NB4 (cell line): ENCODE data around the gene GRID2.

Experiments used
- DNase-seq: peaks from one replicate; pipeline ENCODE4 v3.0.0; 2010; ENCODE audit warnings: low read depth
- H3K4me3 ChIP-seq: one replicate; pipeline ENCODE4 v1.5.1; 2011; ENCODE audit warnings: mild to moderate bottlenecking, low read depth, low read length, moderate library complexity
- MYC ChIP-seq: IDR thresholded peaks from 2 replicates; pipeline ENCODE4 v1.6.1; 2011; ENCODE audit warnings: low read depth, low read length
- POLR2A ChIP-seq: IDR thresholded peaks from 2 replicates; pipeline ENCODE4 v1.6.1; 2011; ENCODE audit warnings: mild to moderate bottlenecking; ENCODE audit not compliant: insufficient read length; ENCODE audit errors: extremely low read depth
- TF ChIP-seq, protein P1 (sequence below): IDR thresholded peaks from one replicate; pipeline ENCODE4 v1.5.1; 2012; ENCODE audit warnings: low read depth, low read length
- TF ChIP-seq, protein P2 (sequence below): IDR thresholded peaks from 2 replicates; pipeline ENCODE4 v1.6.1; 2011; ENCODE audit warnings: low read depth, low read length

The GRID2 gene

DNA sequence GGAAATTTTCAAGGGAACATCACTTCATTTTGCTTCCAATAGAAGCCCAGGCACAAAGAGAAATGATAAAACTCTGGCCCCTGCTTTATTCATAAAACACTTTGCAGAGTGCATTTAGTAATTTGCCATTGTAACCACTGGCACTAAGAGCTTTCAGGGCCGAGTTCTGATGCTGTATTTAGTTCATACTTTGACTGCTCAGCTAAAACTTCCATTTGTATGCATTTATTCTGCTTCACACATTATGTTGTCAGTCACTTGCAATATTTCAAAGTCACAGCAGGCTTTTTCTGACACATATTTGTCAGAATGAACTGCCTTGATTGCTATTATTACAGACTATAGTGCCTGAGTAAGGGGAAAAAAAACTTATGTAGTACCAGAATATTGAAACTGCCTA is 1350.4 kb downstream of the GRID2 start:
- H3K4me3 ChIP-seq = no peak overlapping the region
- TF ChIP-seq, protein P1, sequence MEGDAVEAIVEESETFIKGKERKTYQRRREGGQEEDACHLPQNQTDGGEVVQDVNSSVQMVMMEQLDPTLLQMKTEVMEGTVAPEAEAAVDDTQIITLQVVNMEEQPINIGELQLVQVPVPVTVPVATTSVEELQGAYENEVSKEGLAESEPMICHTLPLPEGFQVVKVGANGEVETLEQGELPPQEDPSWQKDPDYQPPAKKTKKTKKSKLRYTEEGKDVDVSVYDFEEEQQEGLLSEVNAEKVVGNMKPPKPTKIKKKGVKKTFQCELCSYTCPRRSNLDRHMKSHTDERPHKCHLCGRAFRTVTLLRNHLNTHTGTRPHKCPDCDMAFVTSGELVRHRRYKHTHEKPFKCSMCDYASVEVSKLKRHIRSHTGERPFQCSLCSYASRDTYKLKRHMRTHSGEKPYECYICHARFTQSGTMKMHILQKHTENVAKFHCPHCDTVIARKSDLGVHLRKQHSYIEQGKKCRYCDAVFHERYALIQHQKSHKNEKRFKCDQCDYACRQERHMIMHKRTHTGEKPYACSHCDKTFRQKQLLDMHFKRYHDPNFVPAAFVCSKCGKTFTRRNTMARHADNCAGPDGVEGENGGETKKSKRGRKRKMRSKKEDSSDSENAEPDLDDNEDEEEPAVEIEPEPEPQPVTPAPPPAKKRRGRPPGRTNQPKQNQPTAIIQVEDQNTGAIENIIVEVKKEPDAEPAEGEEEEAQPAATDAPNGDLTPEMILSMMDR = no peak
- TF ChIP-seq MYC (no peak), POLR2A (no peak)
- TF ChIP-seq, protein P2, sequence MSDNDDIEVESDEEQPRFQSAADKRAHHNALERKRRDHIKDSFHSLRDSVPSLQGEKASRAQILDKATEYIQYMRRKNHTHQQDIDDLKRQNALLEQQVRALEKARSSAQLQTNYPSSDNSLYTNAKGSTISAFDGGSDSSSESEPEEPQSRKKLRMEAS = no peak
- DNase-seq = no peak

DNA sequence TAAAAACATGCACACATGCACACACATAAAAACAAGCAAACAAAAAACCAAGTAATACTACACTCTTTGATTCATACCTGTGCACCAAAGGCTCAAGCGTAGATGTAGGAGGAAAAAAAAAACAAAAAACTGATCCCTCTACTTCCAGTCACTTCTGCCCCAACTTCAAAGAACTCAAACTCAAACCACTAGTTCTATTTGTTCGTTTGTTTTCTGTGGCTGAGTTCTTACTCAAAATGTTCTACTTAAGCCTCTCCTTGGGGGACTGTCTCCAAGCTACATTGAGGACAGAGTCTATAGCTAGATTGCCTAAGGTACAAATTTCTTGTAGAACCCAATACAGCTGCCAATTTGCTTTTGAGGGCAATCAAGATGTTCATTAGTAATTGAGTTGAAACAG is 1353.8 kb downstream of the GRID2 start:
- TF ChIP-seq MYC = no peak
- TF ChIP-seq, protein P2 = no peak
- TF ChIP-seq, protein P1 = no peak
- no peak for TF ChIP-seq POLR2A
- H3K4me3 ChIP-seq = no peak overlapping the region
- DNase-seq = no peak

DNA sequence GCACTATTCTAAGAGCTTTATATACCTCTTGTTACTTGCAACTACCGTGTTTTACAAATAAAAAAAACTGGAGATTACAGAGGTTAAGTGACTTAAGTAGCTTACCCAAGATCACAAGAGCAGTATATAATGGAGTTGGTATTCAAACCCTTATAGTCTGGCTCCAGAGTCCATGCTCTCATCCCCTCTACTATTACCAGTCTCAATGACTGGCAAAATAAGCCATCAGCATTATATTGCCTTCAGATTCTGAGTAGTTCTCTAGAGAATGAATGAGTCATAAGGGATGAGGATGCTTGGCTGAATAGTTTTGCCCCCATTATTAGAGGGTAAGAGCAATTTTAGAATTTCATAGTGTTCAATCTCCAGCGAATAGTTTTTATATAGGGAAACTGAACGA is 1354.7 kb downstream of the GRID2 start:
- TF ChIP-seq MYC (no peak), POLR2A (no peak)
- TF ChIP-seq, protein P2 = no peak
- TF ChIP-seq, protein P1 = no peak

DNA sequence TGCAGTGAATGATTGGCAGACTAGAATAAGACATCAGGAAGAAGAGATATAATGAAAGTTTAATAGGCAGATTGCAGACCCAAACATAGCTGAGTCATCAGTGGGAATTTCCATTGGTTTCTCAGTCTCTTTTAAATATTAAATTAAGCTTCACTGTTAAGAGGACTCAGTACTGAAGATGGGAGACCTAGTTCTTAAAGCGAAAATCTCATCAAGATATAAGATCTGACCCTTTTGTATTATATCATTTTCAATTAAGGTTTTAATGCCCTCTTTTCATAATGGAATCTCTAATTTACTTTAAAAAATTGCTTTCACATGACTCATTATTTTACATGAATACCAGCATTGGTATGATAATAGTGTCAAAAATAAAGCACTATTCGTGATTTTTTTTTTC is 1355.9 kb downstream of the GRID2 start:
- DNase-seq = no peak
- no peak overlapping the region for H3K4me3 ChIP-seq
- TF ChIP-seq MYC = no peak
- TF ChIP-seq, protein P2 = no peak
- no peak for TF ChIP-seq POLR2A
- TF ChIP-seq, protein P1 = no peak

More for the DNA sequence above, 1354.7 kb downstream of the GRID2 start:
- no peak for DNase-seq
- no peak overlapping the region for H3K4me3 ChIP-seq

DNA sequence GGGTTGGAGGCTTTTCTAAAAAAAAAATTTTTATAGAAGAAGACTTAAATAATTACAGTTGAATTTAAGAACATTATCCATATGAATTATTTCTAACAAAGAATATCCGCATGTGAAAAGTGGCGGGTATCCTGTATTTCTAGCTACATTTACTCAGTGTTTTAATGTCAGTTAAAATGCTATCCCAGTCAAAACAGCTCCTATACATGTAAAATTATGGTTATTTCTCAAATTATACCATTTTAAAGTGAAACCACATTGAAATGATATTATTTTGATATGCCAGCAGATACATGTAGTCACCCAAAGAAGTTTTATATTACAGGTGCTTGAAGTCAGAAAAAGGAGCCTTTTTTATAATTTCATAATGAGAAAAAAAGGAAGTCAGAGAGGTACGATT is 1356.3 kb downstream of the GRID2 start:
- TF ChIP-seq MYC (no peak), POLR2A (no peak)
- TF ChIP-seq, protein P1 = no peak
- TF ChIP-seq, protein P2 = no peak
- DNase-seq = no peak
- H3K4me3 ChIP-seq = no peak overlapping the region
